HG03159 (cell line): ENCODE data around the gene ADD2.

Experiments
- ATAC-seq: cut with Tn5 transposase; IDR thresholded peaks from one replicate; pipeline ENCODE4 v1.9.1; 2021; ENCODE audit warnings: mild to moderate bottlenecking, moderate library complexity; ENCODE audit not compliant: unreplicated experiment

The ADD2 gene

DNA sequence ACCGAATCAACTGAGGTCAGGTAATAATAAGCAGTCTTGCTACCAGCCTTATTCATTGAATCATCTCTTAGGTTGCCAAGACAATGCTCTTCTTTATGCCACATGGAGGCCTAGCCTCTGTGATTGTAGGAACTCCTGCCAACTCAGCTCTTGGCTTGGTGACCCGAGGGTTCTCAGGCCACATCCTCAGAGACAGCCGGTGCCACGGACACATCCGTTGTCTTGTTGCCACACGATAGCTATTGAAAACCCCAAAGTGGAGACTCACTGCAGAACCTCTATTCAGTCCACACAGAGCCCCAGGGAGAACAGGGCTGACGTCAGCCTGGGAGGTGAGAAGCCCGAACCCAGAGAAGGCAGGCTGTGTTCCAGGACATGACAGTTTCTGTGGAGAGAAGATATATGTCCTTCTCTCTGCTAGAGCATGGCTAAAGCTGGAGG lies 160.9 kb downstream of the ADD2 start:
- no peak for ATAC-seq
